NCI-H187 treated with DMSO at 0.1 percent for 48 hours (cell line): ENCODE results near the gene TBC1D16.

Experiments used
- DNase-seq: peaks from one replicate; lab custom pipeline; 2025; lab: John Stamatoyannopoulos, UW

The TBC1D16 gene

GRCh38 chr17:79925242-79925957, 110.3 kb downstream of the TBC1D16 start:
- no peak for DNase-seq

- no peak for DNase-seq
Observed at GRCh38 chr17:79924639-79924976, 111.1 kb downstream of the TBC1D16 start.

- no peak for DNase-seq
Observed at GRCh38 chr17:79923974-79924638, 111.6 kb downstream of the TBC1D16 start.

DNA sequence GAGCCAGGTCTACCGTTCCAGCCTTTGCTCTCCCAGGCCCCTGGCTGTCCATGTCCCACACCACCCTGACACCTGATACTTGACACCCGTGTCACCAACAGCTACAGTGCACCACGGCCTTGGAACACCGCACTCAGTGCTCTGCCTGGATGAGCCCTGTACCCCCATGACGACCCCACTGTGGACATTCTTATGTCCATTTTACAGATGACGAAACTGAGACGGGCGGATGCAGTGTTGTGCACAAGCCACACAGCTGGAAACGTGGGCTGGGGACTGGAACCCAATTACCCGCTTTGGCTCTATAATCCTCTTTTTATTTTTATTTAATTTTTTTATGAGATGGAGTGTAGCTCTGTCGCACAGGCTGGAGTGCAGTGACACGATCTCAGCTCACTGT, 112.9 kb downstream of the TBC1D16 start:
- DNase-seq, result no peak

- DNase-seq, result no peak
Observed at GRCh38 chr17:79922116-79922601, 113.5 kb downstream of the TBC1D16 start.

- DNase-seq, result no peak
Observed at GRCh38 chr17:79921411-79922115, 114.1 kb downstream of the TBC1D16 start.

GRCh38 chr17:79920751-79921410, 114.8 kb downstream of the TBC1D16 start:
- DNase-seq, result no peak

DNA sequence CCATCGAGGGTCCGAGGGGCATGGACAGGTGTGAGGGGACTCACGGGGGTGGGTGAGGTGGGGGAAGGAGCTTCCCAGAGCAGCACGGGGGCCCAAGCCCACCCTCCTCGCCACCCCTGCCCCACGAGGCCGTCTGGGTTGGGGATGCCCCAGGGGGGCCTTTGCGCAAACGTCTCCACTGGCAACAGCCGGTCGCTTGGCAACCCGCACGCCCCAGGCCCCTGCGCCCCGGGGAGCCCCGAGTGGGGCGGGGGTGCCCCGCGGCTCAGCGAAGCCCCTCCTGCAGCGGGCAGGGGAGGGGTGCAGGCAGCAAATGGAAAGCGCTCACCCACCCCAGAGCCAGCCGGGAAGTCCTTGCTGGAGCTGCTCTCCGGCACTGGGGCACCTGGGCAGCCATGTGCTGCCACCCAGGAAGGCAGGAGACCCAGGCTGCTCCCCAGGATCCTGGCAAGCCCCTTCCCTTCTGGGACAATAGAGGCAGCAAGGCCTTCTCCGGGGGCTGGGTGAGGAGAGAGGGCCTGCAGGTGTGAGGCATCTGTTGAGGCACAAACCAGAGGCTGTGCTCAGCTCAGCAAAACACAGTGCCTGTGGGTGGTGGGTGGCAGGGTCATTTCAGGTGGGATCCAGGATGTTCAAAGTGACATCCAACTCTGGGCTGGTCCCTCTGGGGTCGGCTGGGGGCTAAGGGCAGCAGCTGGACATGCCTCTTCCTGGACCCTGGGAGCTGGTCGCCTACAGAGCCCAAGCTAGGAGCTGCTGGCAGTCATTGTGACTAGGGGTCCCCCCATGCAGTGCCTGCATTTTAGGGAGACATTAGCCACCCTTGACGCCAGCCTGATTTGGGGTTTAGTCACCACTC, 115.6 kb downstream of the TBC1D16 start:
- no peak for DNase-seq

DNA sequence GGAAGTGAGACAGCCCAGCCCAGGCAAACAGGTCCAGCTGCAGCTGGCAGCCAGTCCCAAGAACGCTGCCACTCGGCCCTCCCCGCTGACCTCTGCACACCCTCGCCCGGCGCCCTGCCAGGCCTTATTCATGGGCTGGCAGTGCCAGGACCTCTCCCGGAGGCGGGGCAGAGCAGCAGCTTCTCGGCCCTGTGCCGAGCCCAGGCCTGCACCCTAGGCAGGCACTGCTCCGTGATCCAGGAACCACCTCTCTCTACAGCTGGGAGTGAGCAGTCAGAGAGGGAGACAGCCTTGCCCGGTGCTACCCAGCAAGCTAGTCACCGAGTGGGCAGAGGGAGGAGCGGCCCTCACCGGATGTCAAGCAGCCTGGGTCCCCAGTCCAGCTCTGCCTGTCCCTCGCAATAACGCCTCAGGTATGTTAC, 116.5 kb downstream of the TBC1D16 start:
- DNase-seq, result no peak

DNA sequence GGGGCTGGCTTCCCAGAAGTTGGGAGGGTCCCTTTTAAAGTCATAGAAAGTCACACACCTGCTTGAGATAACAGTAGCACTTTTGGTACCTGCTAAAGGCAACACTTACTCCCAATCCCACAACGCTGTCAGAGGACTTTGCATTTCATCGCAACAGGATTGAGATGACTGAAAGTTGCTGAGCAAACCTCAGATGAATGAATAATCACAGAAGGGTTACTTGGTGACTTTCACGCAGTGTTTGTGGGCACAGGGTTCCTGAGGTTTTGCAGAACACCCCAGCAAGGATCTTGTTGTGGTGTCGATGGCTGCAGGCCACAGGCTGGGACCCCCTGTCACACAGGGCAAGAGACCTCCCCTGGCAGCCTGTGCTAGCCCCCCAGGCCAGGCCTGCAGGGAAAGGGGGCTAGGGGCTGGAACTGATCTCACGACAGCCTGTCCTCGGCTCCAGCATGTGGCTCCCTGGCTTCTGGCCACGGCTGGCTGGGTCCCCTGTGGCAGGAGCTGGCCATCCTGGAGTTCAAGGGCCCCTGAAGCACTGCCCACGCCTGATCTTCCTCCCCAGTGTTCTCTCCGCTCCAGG, 117.0 kb downstream of the TBC1D16 start:
- no peak for DNase-seq

- DNase-seq, result no peak
Observed at GRCh38 chr17:79917902-79918484, 117.7 kb downstream of the TBC1D16 start.

- no peak for DNase-seq
Observed at GRCh38 chr17:79916991-79917901, 118.4 kb downstream of the TBC1D16 start.

GRCh38 chr17:79916506-79916905, 119.2 kb downstream of the TBC1D16 start:
- DNase-seq, result no peak

DNA sequence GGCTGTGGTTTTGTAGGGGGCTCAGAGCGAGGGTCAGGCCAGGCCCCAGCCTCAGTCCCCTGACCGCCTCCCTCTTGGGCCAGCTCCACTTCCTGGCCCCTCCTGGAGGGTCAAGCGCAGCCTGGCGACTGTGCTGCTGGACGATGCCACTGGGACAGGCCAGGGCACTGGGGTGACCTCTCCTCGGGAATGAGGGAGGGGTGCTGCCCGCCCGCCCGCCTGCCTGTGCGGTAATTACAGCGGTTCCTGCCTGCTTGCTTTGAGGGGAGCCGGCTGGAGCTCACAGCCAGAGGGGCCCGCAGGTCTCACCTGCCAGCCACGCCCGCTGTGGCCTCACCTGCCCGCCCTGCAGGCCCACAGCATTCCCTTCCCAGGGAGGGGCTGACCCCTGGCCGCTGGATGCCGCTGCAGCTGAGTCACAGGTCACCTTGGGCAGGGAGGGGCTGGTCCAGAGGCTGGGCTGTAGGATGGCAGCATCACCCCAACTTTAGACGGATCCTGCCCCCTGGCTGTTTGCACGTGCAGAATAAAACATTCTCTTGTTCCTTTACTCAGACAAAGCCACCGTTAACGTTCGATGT, 119.7 kb downstream of the TBC1D16 start:
- no peak for DNase-seq

GRCh38 chr17:79914813-79915740, 120.6 kb downstream of the TBC1D16 start:
- no peak for DNase-seq

GRCh38 chr17:79913896-79914812, 121.5 kb downstream of the TBC1D16 start:
- DNase-seq, result no peak

GRCh38 chr17:79913451-79913850, 122.2 kb downstream of the TBC1D16 start:
- DNase-seq, result no peak
